ENCODE data around the gene CGN.

CGN gene, protein sequence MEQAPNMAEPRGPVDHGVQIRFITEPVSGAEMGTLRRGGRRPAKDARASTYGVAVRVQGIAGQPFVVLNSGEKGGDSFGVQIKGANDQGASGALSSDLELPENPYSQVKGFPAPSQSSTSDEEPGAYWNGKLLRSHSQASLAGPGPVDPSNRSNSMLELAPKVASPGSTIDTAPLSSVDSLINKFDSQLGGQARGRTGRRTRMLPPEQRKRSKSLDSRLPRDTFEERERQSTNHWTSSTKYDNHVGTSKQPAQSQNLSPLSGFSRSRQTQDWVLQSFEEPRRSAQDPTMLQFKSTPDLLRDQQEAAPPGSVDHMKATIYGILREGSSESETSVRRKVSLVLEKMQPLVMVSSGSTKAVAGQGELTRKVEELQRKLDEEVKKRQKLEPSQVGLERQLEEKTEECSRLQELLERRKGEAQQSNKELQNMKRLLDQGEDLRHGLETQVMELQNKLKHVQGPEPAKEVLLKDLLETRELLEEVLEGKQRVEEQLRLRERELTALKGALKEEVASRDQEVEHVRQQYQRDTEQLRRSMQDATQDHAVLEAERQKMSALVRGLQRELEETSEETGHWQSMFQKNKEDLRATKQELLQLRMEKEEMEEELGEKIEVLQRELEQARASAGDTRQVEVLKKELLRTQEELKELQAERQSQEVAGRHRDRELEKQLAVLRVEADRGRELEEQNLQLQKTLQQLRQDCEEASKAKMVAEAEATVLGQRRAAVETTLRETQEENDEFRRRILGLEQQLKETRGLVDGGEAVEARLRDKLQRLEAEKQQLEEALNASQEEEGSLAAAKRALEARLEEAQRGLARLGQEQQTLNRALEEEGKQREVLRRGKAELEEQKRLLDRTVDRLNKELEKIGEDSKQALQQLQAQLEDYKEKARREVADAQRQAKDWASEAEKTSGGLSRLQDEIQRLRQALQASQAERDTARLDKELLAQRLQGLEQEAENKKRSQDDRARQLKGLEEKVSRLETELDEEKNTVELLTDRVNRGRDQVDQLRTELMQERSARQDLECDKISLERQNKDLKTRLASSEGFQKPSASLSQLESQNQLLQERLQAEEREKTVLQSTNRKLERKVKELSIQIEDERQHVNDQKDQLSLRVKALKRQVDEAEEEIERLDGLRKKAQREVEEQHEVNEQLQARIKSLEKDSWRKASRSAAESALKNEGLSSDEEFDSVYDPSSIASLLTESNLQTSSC

DNA sequence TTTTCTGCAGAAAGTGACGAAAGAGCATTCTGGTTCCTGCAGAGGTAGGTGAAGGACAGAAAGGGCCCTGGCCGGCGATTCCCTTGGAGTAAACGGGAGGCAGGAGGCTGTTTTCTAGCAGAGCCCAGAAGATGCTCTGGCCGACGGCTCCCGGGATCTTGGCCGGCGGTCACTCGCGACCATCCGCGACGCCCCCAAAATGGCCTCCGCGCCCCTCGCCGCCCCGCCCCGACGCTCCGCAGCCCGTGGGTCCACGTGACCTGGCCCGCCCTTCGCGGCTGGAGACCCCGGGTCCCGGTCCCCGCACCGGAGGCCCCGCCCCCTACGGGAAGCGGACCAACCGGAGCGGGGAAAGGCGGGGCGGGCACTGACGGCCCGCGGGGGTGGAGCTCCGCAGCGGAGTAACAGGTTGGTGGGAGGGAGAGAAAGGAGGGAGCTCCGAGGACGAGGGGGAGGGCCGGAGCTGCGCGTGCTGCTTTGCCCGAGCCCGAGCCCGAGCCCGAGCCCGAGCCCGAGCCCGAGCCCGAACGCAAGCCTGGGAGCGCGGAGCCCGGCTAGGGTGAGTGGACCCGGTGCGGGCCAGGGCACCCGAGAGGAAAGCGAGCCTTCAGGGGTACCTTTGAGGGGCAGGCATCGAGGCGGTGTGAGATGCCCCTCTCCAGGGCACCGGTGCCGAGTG, at the start of gene CGN:
Gene CGN, plus strand, starts transcription at position 431 of the 679 bp plus-strand sequence. CDS start 7,133 bp downstream, outside the sequence.
- Histone ChIP-seq H3K27ac (peak within 1 kb of the TSS; percentile 16; the same call in 1 of the 2 replicates), H3K36me3 (no peaks in the 10 kb centered on the region), H3K4me3 (ENCODE audit: low read depth, low read length) (peak within 1 kb of the TSS; percentile 73), H3K27me3 (ENCODE audit: insufficient read depth, low read depth, severe bottlenecking) (peaks cover 33% of the 10 kb centered on the region), H3K9me3 (ENCODE audit: severe bottlenecking) (no peaks in the 10 kb centered on the region)
- TF ChIP-seq, protein P1, sequence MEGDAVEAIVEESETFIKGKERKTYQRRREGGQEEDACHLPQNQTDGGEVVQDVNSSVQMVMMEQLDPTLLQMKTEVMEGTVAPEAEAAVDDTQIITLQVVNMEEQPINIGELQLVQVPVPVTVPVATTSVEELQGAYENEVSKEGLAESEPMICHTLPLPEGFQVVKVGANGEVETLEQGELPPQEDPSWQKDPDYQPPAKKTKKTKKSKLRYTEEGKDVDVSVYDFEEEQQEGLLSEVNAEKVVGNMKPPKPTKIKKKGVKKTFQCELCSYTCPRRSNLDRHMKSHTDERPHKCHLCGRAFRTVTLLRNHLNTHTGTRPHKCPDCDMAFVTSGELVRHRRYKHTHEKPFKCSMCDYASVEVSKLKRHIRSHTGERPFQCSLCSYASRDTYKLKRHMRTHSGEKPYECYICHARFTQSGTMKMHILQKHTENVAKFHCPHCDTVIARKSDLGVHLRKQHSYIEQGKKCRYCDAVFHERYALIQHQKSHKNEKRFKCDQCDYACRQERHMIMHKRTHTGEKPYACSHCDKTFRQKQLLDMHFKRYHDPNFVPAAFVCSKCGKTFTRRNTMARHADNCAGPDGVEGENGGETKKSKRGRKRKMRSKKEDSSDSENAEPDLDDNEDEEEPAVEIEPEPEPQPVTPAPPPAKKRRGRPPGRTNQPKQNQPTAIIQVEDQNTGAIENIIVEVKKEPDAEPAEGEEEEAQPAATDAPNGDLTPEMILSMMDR (IDR thresholded peaks at IDR 0.05; ENCODE audit: low read depth, low read length), result no peak
- DNase-seq, result peak; percentile 100

DNA sequence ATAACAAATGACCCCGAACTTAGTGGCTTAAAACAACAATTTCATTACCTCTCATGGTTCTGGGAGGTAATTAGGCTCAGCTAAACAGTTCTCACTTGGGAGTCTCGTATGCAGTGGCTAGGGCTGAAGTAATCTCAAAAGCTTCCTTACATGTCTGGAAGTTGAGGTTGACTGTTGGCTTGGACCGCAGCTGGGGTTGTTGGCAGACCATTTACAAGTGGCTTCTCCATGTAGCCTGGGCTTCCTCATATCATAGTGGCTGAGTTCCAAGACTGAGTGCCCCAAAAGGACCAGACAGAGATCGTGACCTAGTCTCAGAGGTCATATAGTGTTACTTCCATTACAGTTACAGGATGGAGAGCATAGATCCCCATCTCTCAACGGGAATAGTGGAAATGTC, 49.5 kb upstream of the CGN start:
- TF ChIP-seq, protein P1 (IDR thresholded peaks at IDR 0.05; ENCODE audit: low read depth, low read length), result no peak
- no peak overlapping the region for H3K4me3 ChIP-seq (ENCODE audit: low read depth, low read length)
- H3K27me3 ChIP-seq (ENCODE audit: insufficient read depth, low read depth, severe bottlenecking), result no peaks in the 10 kb centered on the region
- DNase-seq, result no peak
- peaks cover 3% of the 10 kb centered on the region for H3K9me3 ChIP-seq (ENCODE audit: severe bottlenecking)
- H3K36me3 ChIP-seq, result peaks cover 11% of the 10 kb centered on the region
- H3K27ac ChIP-seq, result no peak overlapping the region

DNA sequence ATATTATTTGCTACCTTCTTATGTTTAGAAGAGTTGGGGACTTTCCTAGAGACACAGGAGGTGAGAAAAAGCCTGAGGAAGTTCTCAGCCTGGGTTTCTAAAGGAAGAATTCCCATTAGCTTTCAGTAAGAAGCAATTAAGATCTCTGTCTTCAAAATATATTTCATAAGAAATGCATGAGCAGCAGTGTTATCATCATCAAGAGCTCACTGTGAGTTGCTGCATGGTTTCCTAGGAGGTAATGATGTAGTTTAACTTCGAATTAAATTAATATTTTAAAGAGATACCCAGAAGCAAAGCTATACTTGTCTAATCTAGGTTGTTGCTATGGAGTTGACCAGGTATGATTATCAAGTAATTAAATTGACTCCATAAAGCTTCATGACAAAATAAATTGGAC, 46.2 kb upstream of the CGN start:
- Histone ChIP-seq H3K4me3 (ENCODE audit: low read depth, low read length) (no peak overlapping the region), H3K27me3 (ENCODE audit: insufficient read depth, low read depth, severe bottlenecking) (no peaks in the 10 kb centered on the region), H3K27ac (no peak overlapping the region), H3K36me3 (no peaks in the 10 kb centered on the region), H3K9me3 (ENCODE audit: severe bottlenecking) (no peaks in the 10 kb centered on the region)
- TF ChIP-seq, protein P1 (IDR thresholded peaks at IDR 0.05; ENCODE audit: low read depth, low read length), result no peak
- DNase-seq, result no peak

DNA sequence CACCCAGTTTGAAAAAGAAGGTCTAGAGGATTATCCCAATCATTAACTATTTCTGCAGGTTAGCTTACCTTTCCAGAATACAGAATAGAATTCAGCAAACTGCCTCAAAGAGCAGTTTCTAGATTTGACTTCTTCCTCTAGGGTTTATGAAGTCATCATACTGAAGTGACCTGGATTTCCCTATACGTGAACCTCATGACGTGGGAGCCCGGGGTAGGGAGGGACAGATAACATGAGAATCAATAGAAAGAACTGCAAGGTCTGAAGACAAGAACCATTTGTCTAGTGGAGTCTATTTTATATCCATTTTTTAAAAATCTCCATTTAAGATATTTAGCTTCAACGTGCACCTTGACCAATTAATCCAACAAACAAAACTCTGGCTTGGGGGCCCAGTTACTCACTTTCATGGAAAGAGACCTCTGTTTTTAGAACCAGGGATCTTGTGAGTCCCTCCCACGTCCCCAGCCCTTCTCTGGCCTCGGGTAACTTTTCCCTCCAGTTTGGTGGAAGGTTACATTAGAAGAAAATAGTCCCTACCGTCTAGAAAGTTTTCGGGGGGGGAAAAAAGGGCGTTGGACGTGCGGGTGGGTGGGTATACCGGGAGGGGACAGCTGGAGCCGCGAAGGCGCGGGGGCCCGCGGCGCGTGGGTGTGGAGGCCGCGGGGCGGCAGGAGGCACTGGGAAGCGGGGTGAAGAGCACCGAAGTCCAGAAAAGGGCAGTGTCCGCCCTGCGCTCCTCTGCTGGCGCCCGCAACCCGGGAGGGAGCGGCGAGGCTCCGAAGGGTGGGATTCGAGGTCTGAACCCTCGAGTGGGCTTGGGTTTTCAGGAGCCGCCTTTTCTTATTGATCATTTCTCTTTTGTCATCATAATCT, 38.1 kb upstream of the CGN start:
- no peak for DNase-seq
- Histone ChIP-seq H3K9me3 (ENCODE audit: severe bottlenecking) (no peaks in the 10 kb centered on the region), H3K4me3 (ENCODE audit: low read depth, low read length) (no peak overlapping the region), H3K36me3 (no peaks in the 10 kb centered on the region), H3K27me3 (ENCODE audit: insufficient read depth, low read depth, severe bottlenecking) (no peaks in the 10 kb centered on the region), H3K27ac (no peak overlapping the region)
- TF ChIP-seq, protein P1 (IDR thresholded peaks at IDR 0.05; ENCODE audit: low read depth, low read length), result no peak

All from WERI-Rb-1 (cell line).